HuH-7.5 (cell line): ENCODE measurements around the gene CD300A.

Experiments used
- DNase-seq: peaks from one replicate; pipeline ENCODE4 v3.0.0; 2011; ENCODE audit warnings: low spot score

Gene CD300A

DNA sequence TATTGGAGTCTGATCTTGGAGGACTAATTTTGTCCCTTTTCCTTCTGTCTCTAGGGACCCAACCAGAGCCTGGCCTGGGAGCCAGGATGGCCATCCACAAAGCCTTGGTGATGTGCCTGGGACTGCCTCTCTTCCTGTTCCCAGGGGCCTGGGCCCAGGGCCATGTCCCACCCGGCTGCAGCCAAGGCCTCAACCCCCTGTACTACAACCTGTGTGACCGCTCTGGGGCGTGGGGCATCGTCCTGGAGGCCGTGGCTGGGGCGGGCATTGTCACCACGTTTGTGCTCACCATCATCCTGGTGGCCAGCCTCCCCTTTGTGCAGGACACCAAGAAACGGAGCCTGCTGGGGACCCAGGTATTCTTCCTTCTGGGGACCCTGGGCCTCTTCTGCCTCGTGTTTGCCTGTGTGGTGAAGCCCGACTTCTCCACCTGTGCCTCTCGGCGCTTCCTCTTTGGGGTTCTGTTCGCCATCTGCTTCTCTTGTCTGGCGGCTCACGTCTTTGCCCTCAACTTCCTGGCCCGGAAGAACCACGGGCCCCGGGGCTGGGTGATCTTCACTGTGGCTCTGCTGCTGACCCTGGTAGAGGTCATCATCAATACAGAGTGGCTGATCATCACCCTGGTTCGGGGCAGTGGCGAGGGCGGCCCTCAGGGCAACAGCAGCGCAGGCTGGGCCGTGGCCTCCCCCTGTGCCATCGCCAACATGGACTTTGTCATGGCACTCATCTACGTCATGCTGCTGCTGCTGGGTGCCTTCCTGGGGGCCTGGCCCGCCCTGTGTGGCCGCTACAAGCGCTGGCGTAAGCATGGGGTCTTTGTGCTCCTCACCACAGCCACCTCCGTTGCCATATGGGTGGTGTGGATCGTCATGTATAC lies 26.5 kb upstream of the CD300A start:
- DNase-seq, result no peak

GRCh38 chr17:74441537-74441936 lies 24.9 kb upstream of the CD300A start:
- no peak for DNase-seq

DNA sequence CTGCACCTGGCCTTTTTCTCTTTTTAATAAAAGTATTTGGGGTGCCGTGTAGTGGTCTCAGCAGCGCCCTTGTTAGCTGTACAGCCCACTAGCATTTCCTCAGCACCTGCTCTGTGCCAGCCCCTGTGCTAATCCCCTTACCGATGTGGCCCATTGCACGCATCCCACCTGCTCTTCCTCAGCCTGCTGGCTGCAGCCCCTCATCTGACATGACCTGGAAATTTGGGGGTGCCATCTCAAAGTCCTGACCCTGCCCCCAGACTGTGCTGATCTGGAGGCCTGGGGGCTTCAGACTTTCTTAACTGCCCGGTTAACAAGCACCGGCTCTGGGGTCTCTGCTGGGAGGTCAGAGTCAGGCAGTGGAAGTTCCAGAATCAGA lies 24.2 kb upstream of the CD300A start:
- no peak for DNase-seq

DNA sequence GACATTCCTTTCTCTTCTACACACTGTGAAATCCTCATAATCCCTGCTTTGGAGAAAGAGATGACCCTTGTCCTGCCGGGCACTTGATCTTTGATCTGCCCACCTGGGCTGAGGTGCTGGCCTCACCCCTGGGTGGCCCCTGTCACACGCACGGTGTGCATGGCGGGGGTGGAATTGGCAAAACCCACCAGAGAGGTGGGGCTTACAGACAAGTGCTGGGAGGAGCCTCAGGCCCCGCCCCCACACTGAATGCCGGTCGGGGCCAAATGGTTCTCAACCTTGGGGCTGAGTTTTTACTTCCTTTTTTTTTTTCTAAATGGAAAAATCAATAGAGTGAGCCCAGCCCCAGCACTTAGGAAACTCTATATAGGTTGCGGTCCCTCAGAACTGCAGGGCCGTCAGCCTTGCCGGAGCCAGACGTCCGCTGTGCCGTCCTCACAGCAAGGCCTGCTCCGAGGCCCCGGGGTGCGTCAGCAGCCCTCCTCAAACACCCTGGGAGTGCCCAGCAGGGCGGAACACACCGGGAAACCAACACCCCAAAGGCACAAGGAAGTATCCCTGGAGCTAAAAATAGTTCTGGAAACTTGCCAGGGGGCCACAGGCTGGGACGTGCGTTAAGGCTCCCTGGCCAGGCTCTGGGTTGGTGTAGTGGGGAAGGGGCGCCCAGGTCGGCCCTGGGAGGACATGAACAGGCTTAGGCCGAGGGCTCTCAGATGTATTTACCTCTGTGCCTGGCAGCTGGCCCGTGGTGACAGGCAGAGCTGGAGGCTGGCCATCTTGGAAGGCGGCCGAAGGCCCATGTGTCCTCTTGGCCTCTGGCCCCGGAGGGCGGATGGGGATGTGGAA lies 23.5 kb upstream of the CD300A start:
- DNase-seq, result peak; percentile 82

GRCh38 chr17:74443516-74444296 lies 22.7 kb upstream of the CD300A start:
- no peak for DNase-seq

- DNase-seq, result no peak
These were observed 22.0 kb upstream of the CD300A start for GRCh38 chr17:74444406-74444805.

DNA sequence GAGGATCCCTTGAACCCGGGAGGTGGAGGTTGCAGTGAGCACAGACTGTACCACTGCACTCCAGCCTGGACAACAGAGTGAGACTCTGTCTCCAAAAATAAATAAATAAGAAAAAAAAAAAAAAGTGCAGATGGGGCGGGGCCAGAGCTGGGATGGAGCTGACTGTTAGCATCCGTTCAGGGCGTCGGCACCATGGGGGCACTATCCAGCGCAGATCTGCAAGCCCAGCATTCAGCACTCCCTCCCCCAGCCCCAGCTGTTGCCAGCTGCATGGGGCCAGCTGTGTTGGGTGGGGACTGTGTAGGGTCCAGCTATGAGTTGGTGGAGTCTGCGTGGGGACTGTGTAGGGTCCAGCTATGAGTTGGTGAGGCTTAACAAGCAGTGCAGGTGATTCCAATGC lies 21.3 kb upstream of the CD300A start:
- DNase-seq, result no peak

DNA sequence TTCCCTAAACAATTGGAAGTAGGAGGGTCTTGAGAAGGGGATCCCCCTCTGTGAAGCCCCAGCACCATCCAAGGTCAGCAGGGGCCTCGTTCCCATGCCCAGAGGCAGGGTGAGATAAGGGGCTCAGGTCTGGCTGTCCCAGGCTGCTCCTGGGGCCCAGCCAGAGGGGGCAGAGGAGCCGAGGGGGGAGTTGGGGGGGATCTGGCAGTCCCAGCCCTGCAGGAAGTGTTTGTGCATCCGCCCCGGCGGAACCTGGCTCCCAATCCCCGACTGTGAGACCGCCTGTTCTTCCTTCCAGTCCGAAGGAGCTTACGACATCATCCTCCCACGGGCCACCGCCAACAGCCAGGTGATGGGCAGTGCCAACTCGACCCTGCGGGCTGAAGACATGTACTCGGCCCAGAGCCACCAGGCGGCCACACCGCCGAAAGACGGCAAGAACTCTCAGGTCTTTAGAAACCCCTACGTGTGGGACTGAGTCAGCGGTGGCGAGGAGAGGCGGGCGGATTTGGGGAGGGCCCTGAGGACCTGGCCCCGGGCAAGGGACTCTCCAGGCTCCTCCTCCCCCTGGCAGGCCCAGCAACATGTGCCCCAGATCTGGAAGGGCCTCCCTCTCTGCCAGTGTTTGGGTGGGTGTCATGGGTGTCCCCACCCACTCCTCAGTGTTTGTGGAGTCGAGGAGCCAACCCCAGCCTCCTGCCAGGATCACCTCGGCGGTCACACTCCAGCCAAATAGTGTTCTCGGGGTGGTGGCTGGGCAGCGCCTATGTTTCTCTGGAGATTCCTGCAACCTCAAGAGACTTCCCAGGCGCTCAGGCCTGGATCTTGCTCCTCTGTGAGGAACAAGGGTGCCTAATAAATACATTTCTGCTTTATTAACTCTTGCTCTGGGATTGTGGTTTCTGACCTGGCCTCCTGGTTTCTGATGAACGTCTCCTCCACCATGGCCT lies 19.6 kb upstream of the CD300A start:
- DNase-seq, result no peak

- no peak for DNase-seq
These were observed 18.7 kb upstream of the CD300A start for GRCh38 chr17:74447628-74448159.

- DNase-seq, result no peak
These were observed 17.7 kb upstream of the CD300A start for GRCh38 chr17:74448756-74449155.

GRCh38 chr17:74449306-74449705 lies 17.1 kb upstream of the CD300A start:
- no peak for DNase-seq

- no peak for DNase-seq
These were observed 16.7 kb upstream of the CD300A start for GRCh38 chr17:74449773-74450172.

- no peak for DNase-seq
These were observed 16.2 kb upstream of the CD300A start for GRCh38 chr17:74450231-74450630.

- DNase-seq, result no peak
These were observed 15.5 kb upstream of the CD300A start for GRCh38 chr17:74450925-74451403.

DNA sequence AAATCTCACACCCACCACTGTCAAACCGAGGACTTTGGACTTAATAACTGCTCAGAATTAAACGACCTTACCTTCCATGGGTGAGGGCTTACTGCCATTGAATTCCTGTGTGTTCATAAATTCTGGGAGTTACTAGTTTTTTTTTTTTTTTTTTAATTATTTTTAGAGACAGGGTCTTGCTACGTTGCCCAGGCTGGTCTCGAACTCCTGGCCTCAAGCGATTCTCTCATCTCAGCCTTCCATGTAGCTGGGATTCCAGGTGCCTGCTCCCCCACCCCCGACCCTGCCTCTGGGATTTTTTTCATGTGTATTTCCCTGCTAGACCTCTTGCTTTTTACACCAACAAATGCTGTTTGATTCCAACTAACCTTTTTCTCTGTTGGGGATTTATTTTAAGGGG lies 14.9 kb upstream of the CD300A start:
- no peak for DNase-seq

DNA sequence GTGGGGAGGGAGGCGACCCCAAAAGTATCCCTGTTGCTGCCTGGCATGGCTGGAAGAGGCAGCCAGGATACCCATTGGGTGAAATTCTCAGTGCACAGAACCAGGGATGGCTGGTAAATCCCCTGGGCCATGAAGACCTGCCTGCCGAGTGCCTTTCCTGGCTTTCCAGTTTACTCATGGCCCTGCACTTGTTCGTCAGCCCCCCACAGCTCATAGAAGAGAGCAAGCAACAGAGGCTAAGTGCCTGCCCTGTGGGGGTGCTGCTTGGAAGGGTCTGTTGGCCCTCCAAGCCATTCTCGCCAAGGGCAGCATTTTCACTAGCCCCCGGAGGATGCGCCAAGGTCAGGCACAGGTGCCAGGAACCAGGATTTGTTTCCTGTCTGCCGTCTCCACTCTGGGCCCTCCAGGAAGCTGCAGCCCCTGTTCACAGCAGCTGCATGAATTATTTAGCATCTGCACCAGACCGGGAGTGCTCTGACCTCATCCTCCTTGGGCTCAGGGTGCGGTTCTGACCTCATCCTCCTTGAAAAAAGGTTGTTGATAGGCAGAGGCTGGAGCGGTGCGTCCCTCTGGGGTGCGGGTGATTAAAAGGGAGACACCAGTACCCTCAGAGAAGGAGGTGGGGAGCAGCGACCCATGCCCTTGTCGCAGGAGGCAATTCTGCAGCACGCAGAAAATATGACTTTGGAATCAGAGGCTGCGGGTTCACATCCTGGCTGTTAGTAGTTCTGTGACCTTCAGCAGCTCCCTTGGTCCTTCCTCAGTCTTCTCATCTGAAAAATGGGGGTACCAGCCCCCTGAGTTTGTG lies 14.2 kb upstream of the CD300A start:
- no peak for DNase-seq

GRCh38 chr17:74452841-74453661 lies 13.4 kb upstream of the CD300A start:
- DNase-seq, result no peak

DNA sequence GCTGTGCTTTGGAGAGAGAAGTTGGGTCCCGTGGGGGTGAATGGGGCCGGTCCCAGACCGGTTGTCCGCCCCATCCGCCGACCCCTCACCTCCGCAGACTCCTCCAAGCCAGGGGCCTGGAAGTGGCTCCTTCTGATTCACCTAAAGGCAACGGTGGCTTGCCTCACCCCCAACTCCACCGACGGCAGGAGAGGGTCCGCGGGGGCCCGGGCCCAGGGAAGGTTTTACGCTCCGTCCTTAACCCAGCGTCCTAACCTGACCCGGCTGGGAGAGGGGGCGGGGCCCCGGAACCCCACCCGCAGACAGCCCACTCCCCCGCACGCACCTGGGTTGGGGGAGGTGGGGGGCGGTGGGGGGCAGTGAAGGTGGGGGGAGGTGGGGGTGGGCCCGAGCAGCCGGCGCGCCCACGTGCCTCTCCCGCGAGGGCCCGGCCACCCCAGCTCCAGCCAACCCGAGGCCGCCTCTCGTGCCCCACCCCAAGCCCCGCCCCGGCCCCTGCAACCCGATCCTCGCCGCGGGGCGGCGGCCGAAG lies 12.7 kb upstream of the CD300A start:
- peak; percentile 96 for DNase-seq
